Ovary (tissue), 9 donors: ENCODE results near the gene SMARCB1. TPM values are rescaled to one million over a fixed set of nuclear protein-coding genes. Genes with fewer than 3 reads are reported as not detected.

ENCODE experiments used
- DNase-seq, 5 donors: peaks; one replicate each; pipeline ENCODE4 v3.0.0-alpha.2; 2019 to 2020
- H3K27ac ChIP-seq, 2 donors: fragments of 200-600 bp; one replicate each; pipeline versions ENCODE4 v1.5.1 to v1.8.0; 2019 to 2022
- H3K27me3 ChIP-seq: fragments of 200-600 bp; one replicate; pipeline ENCODE4 v1.8.0; 2022
- H3K36me3 ChIP-seq: fragments of 200-600 bp; sonication (generic); one replicate; pipeline ENCODE4 v1.5.1; 2019
- H3K4me1 ChIP-seq: one replicate; pipeline ENCODE4 v1.8.1; 2013; ENCODE audit warnings: mild to moderate bottlenecking, moderate library complexity; ENCODE audit not compliant: insufficient read depth
- H3K4me3 ChIP-seq: fragments of 200-600 bp; sonication (generic); one replicate; pipeline ENCODE4 v1.5.1; 2017
- H3K9me3 ChIP-seq, 2 donors: fragments of 200-600 bp in 1 of 2; sonication (generic) in 1 of 2; one replicate each; pipeline versions ENCODE4 v1.5.1 to v1.8.1; 2013 to 2019; ENCODE audit warnings: mild to moderate bottlenecking in 1 of 2, moderate library complexity in 1 of 2
- EP300 ChIP-seq: sonication (generic); formaldehyde crosslinking; IDR thresholded peaks from one replicate; pipeline ENCODE4 v1.6.1; 2017; ENCODE audit warnings: antibody characterized with exemption
- POLR2A ChIP-seq: fragments of 450-650 bp; IDR thresholded peaks from one replicate; pipeline ENCODE4 v1.6.1; 2017; ENCODE audit warnings: antibody characterized with exemption, mild to moderate bottlenecking, moderate library complexity
- WGBS, 3 donors: extraction: QIAGEN DNeasy Blood & Tissue Kit in 1 of 3; methylation state at CpG; one replicate each; pipeline versions ENCODE4 v1.1.5 to v1.1.7; 2013 to 2017; 5-methylcytosine and 5-hydroxymethylcytosine counted together
- intact Hi-C, 4 donors: fragments of 100-400 bp; cut with DNase I; formaldehyde crosslinking; loops; one replicate each; pipeline versions ENCODE4 v1.11.0 to v1.15.1; 2022 to 2023
- polyA plus RNA-seq, 2 donors: library from polyadenylated mRNA; stranded (reverse); fragments of 200-250 nt in 1 of 2; fragments of 350-450 nt in 1 of 2; fragmentation: Illumina TruSeq in 1 of 2; extraction: RNeasy Lipid Tissue Mini Kit (QIAGEN cat#74804) in 1 of 2; gene quantifications; one replicate each; pipeline ENCODE4 v1.2.3, GENCODE V29; 2013 to 2014
- total RNA-seq, 7 donors: library from RNA; depleted of rRNA in 2 of 7; stranded (reverse); fragments of >200 nt in 2 of 7; fragmentation: NEBNext Ultra II Directional in 3 of 7; extraction: Animal tissue kit (Norgen Biotek cat#: 25700) in 3 of 7; gene quantifications; one replicate each; pipeline versions ENCODE4 v1.1.0 to v1.2.4, GENCODE V29; 2016 to 2023
- TF ChIP-seq, protein P1 (sequence below), 3 donors: fragments of 450-650 bp in 2 of 3; fragments of 200-600 bp in 1 of 3; IDR thresholded peaks; one replicate each; pipeline versions ENCODE4 v1.5.1 to v1.8.0; 2016 to 2022; ENCODE audit warnings: antibody characterized with exemption in 3 of 3, mild to moderate bottlenecking in 1 of 3
- donor health status: DM: no; HTN: no; CAD: no; lungs with moderate emphysema.
- donor health status: DM: no; HTN: no; CAD: no.
- donor health status: Bipolar disorder and iron deficiency.
- donor health status: DM: yes; HTN: yes; CAD: no.
- donor health status: DM: no; HTN: no; CAD: no.
- donor health status: DM: yes; HTN: yes; CAD: no.

SMARCB1 gene
- total and polyA plus RNA-seq, 9 donors = 47.1 to 107 (median 87.0) TPM

DNA sequence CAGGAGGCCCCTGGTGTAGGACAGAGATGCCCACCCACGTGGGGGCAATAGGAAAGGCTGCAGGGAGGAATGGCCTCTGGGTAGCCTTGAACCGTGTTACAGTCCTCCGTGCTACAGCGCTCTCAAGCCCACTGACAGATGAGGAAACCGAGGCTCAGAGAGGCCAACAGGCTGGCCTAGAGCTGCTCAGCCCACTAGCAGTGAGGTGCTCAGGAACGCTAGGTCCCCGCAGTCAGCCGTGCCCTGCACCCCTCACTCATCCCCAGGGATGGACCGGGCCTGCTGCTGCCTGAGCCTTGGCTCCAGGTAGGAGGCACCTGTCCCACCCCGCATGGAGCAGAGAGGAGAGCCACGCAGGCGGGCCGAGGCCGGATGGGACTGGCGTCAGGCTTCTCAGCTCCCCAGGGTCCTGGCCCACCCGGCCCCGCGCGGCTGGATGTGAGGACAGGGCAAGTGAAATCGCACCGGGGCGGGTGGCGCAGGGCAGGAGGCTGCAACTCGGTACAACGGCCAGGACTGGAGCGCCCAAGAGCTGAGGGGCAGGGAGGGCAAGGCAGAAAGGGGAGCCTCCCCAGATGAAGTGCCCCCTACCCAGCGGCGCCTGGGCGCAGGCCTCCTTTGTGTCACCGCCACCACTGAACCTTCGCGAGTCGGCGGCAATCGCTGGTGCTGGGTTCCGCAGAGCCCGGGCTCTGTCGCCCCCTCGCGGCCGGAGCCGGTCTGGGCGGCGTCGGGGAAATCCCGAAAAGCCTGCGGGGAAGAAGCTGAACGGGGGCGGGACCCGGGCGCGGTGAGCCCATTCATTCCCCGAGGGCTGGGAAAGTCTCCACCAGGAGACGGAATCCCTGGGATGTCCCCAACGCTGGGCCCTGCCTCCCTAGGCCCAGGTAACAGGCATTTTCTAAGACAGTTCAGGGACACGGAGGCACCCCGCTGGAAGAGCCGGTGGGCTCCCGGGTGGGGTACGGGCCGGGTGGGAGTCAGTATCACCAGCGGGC is 62.5 kb downstream of the SMARCB1 start:
- H3K9me3 ChIP-seq = no peaks in the 10 kb centered on the region
- H3K4me1 ChIP-seq = peaks cover 5% of the 10 kb centered on the region
- no peak overlapping the region for H3K4me3 ChIP-seq
- H3K27me3 ChIP-seq = no peaks in the 10 kb centered on the region
- intact Hi-C loops = loop anchor here (5.0 to 10.0 kb wide), 3 partner anchors 82 to 315 kb away; partner anchors contain the start of gene CHCHD10 (in 4 of the 4)
- H3K27ac ChIP-seq = no peak overlapping the region
- WGBS, 3 donors = 24 to 29% (median 26%) methylated on average over 57 to 62 of the region's 62 CpGs
- TF ChIP-seq, protein P1, sequence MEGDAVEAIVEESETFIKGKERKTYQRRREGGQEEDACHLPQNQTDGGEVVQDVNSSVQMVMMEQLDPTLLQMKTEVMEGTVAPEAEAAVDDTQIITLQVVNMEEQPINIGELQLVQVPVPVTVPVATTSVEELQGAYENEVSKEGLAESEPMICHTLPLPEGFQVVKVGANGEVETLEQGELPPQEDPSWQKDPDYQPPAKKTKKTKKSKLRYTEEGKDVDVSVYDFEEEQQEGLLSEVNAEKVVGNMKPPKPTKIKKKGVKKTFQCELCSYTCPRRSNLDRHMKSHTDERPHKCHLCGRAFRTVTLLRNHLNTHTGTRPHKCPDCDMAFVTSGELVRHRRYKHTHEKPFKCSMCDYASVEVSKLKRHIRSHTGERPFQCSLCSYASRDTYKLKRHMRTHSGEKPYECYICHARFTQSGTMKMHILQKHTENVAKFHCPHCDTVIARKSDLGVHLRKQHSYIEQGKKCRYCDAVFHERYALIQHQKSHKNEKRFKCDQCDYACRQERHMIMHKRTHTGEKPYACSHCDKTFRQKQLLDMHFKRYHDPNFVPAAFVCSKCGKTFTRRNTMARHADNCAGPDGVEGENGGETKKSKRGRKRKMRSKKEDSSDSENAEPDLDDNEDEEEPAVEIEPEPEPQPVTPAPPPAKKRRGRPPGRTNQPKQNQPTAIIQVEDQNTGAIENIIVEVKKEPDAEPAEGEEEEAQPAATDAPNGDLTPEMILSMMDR (IDR thresholded peaks at IDR 0.05) = peak; percentile 90 to 99 (median 97)
- TF ChIP-seq POLR2A = no peak
- no peaks in the 10 kb centered on the region for H3K36me3 ChIP-seq
- peak; percentile 74 to 92 (median 85) for DNase-seq

DNA sequence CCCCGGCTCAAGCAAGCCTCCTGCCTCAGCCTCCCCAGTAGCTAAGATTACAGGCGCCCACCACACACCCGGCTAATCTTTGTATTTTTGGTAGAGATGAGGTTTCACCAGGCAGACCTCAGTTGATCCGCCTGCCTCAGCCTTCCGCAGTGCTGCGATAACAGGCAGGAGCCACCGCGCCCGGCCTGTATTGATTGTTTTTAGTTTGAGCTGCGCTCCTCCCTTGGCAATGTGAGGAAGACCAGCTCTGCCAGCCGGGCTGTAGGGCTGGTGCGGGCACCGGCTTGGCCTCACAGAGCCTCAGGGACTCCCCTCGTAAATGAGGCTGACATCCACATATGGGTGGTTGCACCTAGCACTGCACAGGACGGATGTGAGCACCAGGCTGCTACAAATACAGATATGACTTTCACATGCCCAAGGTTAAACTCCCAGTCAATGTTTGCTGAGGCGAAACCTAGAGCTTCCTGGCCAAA is 63.4 kb downstream of the SMARCB1 start:
- no peaks in the 10 kb centered on the region for H3K9me3 ChIP-seq
- no peaks in the 10 kb centered on the region for H3K36me3 ChIP-seq

DNA sequence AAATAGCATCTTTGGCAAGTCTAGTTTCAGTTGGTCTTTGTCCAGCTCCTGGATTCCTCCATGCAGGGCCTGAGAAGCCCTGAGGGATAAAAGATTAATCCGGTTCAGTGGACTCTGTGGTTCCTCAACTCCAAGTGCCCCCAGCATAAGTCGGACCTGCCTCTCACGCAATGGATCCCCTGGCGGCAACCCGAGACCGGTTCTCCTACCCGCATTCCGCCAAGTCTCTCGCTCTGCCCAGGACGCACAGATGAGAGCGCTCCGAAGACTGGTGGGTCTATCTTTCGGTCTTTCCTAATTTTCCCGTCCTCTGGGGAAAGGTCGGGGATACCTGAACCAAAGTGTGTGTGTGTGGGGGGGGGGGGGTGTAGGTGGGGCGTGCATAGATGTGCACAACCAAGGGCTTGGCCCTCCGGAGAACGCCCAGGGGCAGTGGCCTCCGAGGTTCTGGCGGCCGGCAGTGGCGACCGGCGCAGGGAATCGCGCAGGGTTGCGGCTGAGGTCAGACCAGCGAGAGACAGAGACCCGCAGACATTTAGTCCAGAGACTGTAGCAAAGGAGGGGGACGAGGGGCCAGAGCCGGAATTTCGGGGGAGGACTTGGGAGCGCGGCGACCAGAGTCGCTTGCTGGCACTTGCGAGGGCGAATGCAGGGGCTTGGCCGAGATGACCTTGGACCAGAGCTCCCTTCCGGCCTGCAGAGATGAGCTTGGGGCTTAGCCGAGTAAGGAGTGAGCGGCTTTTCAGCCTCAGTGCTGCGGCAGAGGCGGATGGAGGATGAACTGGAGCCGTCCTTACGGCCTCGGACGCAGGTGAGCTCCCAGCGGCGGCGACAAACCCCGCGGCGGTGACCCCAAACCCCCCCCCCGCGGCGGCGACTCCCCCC is 70.2 kb downstream of the SMARCB1 start:
- no peaks in the 10 kb centered on the region for H3K4me1 ChIP-seq
- H3K9me3 ChIP-seq = no peaks in the 10 kb centered on the region
- H3K36me3 ChIP-seq = no peaks in the 10 kb centered on the region
- 3 to 7% (median 5%) methylated on average over 46 to 58 of the region's 58 CpGs for WGBS, 3 donors
- TF ChIP-seq POLR2A = no peak
- TF ChIP-seq EP300 = no peak
- TF ChIP-seq, protein P1 (IDR thresholded peaks at IDR 0.05) = no peak
- DNase-seq = peak; percentile 54 to 72 (median 62)
- intact Hi-C loops = no loop called here
- H3K27me3 ChIP-seq = no peaks in the 10 kb centered on the region
- H3K27ac ChIP-seq = peak overlapping the region; percentile 73 to 93
- peak overlapping the region; percentile 72 for H3K4me3 ChIP-seq

More for the DNA sequence above, 63.4 kb downstream of the SMARCB1 start:
- no peaks in the 10 kb centered on the region for H3K27me3 ChIP-seq
- intact Hi-C loops = no loop called here
- peaks cover 5% of the 10 kb centered on the region for H3K4me1 ChIP-seq
- no peak for TF ChIP-seq POLR2A
- no peak for TF ChIP-seq EP300
- H3K27ac ChIP-seq = no peak overlapping the region
- 78 to 81% (median 80%) methylated on average over 16 of the region's 16 CpGs for WGBS, 3 donors
- no peak for DNase-seq
- H3K4me3 ChIP-seq = no peak overlapping the region

DNA sequence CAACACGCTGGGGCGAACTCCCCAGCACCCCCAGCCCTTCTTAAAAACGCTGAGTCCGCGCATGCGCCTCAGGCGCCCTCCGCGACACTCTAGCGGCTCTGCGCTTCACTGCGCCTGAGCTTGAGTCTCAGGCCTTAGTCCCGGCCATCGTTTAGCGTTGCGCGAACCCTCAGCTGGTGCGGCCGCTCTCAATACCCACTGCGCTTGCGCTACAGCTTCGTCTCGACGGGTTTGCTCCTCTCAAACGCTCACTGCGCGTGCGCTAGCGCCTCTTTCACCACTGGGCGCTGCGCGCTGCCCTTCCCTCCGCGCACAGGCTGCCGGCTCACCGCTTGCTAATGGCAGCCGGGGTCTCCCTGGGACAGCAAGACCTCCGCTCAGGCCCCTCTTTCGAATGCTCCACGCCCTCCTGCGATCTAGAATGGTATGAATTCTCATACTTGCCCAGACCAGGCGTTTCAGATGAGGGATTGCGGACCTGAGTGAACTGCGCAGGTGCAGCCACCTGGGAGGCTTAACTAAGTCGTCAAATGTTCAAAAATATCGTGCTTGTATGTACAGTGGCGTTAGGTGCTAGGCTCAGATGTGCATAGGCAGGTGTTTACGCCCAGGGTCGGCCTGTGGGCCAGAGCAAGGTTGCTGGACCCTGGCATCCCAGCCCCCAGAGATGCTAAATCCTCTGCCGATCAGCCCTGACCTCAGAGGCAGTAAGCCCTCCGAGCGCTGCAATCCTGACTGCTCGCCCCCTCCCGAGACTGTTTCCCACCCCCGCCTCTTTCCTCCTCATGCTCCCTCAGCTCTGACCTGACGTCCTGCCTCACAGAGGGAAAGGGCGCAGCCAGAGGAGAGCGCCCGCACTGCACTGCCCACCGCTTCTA is 71.1 kb downstream of the SMARCB1 start, which contains the start of gene SLC2A11:
TSS of gene SLC2A11 (plus strand) at position 270 of the 878 bp plus-strand sequence. CDS start at position 395, 125 bp downstream.
- 0 to 1% (median 1%) methylated on average over 41 to 60 of the region's 60 CpGs for WGBS, 3 donors
- H3K4me1 ChIP-seq = no peaks in the 10 kb centered on the region
- H3K4me3 ChIP-seq = peak within 1 kb of the TSS; percentile 72
- H3K27me3 ChIP-seq = no peaks in the 10 kb centered on the region
- H3K9me3 ChIP-seq = no peaks in the 10 kb centered on the region
- TF ChIP-seq, protein P1 (IDR thresholded peaks at IDR 0.05) = peak; percentile 45 to 61 (median 52)
- no peak for TF ChIP-seq EP300
- TF ChIP-seq POLR2A = peak; percentile 63
- peak within 1 kb of the TSS; percentile 73 to 93 for H3K27ac ChIP-seq
- no peaks in the 10 kb centered on the region for H3K36me3 ChIP-seq
- peak; percentile 95 to 98 (median 97) for DNase-seq
- intact Hi-C loops = no loop called here
